ENCODE results near the gene HLA-DQB1.
A peak's percentile ranks its signal among the peaks of the same experiment; 100 is the strongest.
"Not testable (repeated sequence)": the region's sequence is repeated elsewhere in the genome, so short reads cannot be mapped to it uniquely, and the experiment has no call there.

The HLA-DQB1 gene

GRCh38 chr6:32679492-32679891 is 13.0 kb upstream of the HLA-DQB1 start:
- peaks cover 0 to 16% of the 10 kb centered on the region in 2 donors for H3K9me3 Mint-ChIP-seq
- H3K36me3 Mint-ChIP-seq (ENCODE audit: insufficient read depth): no peaks in the 10 kb centered on the region
- H3K27ac Mint-ChIP-seq: no peak overlapping the region
- H3K4me3 Mint-ChIP-seq: no peak overlapping the region
- H3K4me1 Mint-ChIP-seq (ENCODE audit: low read depth in 2 of 2): peaks cover 3 to 5% of the 10 kb centered on the region in 2 donors
- ATAC-seq (replicated peaks) (no peak), DNase-seq (no peak)
- peaks cover 0 to 9% of the 10 kb centered on the region in 2 donors for H3K27me3 Mint-ChIP-seq

- not testable (repeated sequence) for DNase-seq; H3K4me3 Mint-ChIP-seq; H3K27ac Mint-ChIP-seq; H3K36me3 Mint-ChIP-seq (ENCODE audit: insufficient read depth); H3K4me1 Mint-ChIP-seq (ENCODE audit: low read depth in 2 of 2); H3K27me3 Mint-ChIP-seq; ATAC-seq (replicated peaks)
- peaks cover 3 to 15% of the 10 kb centered on the region in 2 donors for H3K9me3 Mint-ChIP-seq
These were observed 7.7 kb upstream of the HLA-DQB1 start for GRCh38 chr6:32674123-32674522.

GRCh38 chr6:32671908-32672307 is 5.5 kb upstream of the HLA-DQB1 start:
- not testable (repeated sequence) for H3K4me3 Mint-ChIP-seq; H3K36me3 Mint-ChIP-seq (ENCODE audit: insufficient read depth); H3K27me3 Mint-ChIP-seq; ATAC-seq (replicated peaks); H3K27ac Mint-ChIP-seq; DNase-seq; H3K9me3 Mint-ChIP-seq
- H3K4me1 Mint-ChIP-seq (ENCODE audit: low read depth in 2 of 2): peaks cover 5 to 20% of the 10 kb centered on the region in 2 donors

GRCh38 chr6:32669893-32670292 is 3.4 kb upstream of the HLA-DQB1 start:
- Mint-ChIP-seq H3K36me3 (ENCODE audit: insufficient read depth) (peaks cover 19% of the 10 kb centered on the region), H3K4me3 (no peak overlapping the region), H3K27me3 (peaks cover 0 to 12% of the 10 kb centered on the region in 2 donors), H3K9me3 (peaks cover 0 to 3% of the 10 kb centered on the region in 2 donors), H3K27ac (peak overlapping the region in 1 of 2 donors; percentile 30), H3K4me1 (ENCODE audit: low read depth in 2 of 2) (peaks cover 24 to 35% of the 10 kb centered on the region in 2 donors)
- no peak for DNase-seq
- ATAC-seq (replicated peaks): no peak

- DNase-seq: no peak
- H3K27ac Mint-ChIP-seq: peak overlapping the region; percentile 30 to 93
- H3K4me3 Mint-ChIP-seq: no peak overlapping the region
- peaks cover 0 to 3% of the 10 kb centered on the region in 2 donors for H3K9me3 Mint-ChIP-seq
- peaks cover 22% of the 10 kb centered on the region for H3K36me3 Mint-ChIP-seq (ENCODE audit: insufficient read depth)
- ATAC-seq (replicated peaks): no peak
- H3K27me3 Mint-ChIP-seq: peaks cover 0 to 12% of the 10 kb centered on the region in 2 donors
- peaks cover 27 to 40% of the 10 kb centered on the region in 2 donors for H3K4me1 Mint-ChIP-seq (ENCODE audit: low read depth in 2 of 2)
These were observed 2.8 kb upstream of the HLA-DQB1 start for GRCh38 chr6:32669240-32669639.

GRCh38 chr6:32668226-32668747 is 1.8 kb upstream of the HLA-DQB1 start:
- Mint-ChIP-seq H3K27ac (peak overlapping the region; percentile 85 to 93), H3K27me3 (peaks cover 0 to 12% of the 10 kb centered on the region in 2 donors), H3K4me3 (peak overlapping the region; percentile 45 to 90), H3K4me1 (ENCODE audit: low read depth in 2 of 2) (peaks cover 30 to 50% of the 10 kb centered on the region in 2 donors), H3K36me3 (ENCODE audit: insufficient read depth) (peaks cover 29% of the 10 kb centered on the region), H3K9me3 (peaks cover 0 to 3% of the 10 kb centered on the region in 2 donors)
- DNase-seq: peak; percentile 46 to 72 (median 48)
- ATAC-seq (replicated peaks): peak; percentile 74

- peaks cover 0 to 12% of the 10 kb centered on the region in 2 donors for H3K27me3 Mint-ChIP-seq
- no peak for DNase-seq
- ATAC-seq (replicated peaks): peak; percentile 18
- H3K9me3 Mint-ChIP-seq: no peaks in the 10 kb centered on the region
- H3K36me3 Mint-ChIP-seq (ENCODE audit: insufficient read depth): peaks cover 39% of the 10 kb centered on the region
- peak overlapping the region; percentile 85 to 93 for H3K27ac Mint-ChIP-seq
- peak overlapping the region; percentile 86 to 90 for H3K4me3 Mint-ChIP-seq
- H3K4me1 Mint-ChIP-seq (ENCODE audit: low read depth in 2 of 2): peaks cover 30 to 63% of the 10 kb centered on the region in 2 donors
These were observed 796 bp downstream of the HLA-DQB1 start for GRCh38 chr6:32665661-32666060.

GRCh38 chr6:32664827-32665362 is 1.6 kb downstream of the HLA-DQB1 start:
- Mint-ChIP-seq H3K9me3 (no peaks in the 10 kb centered on the region), H3K27me3 (peaks cover 0 to 12% of the 10 kb centered on the region in 2 donors), H3K4me1 (ENCODE audit: low read depth in 2 of 2) (peaks cover 31 to 66% of the 10 kb centered on the region in 2 donors), H3K36me3 (ENCODE audit: insufficient read depth) (peaks cover 44% of the 10 kb centered on the region), H3K4me3 (peak overlapping the region; percentile 86 to 90), H3K27ac (peak overlapping the region; percentile 85 to 93)
- ATAC-seq (replicated peaks) (peak; percentile 43), DNase-seq (peak; percentile 33 to 65 (median 41))

- ATAC-seq (replicated peaks) (no peak), DNase-seq (no peak)
- Mint-ChIP-seq H3K27me3 (peaks cover 0 to 12% of the 10 kb centered on the region in 2 donors), H3K27ac (peak overlapping the region; percentile 85 to 93), H3K9me3 (no peaks in the 10 kb centered on the region), H3K4me1 (ENCODE audit: low read depth in 2 of 2) (peaks cover 33 to 67% of the 10 kb centered on the region in 2 donors), H3K36me3 (ENCODE audit: insufficient read depth) (peaks cover 48% of the 10 kb centered on the region), H3K4me3 (peak overlapping the region; percentile 86 to 90)
These were observed 2.1 kb downstream of the HLA-DQB1 start for GRCh38 chr6:32664354-32664753.

GRCh38 chr6:32662836-32663235 is 3.6 kb downstream of the HLA-DQB1 start:
- Mint-ChIP-seq H3K36me3 (ENCODE audit: insufficient read depth) (peaks cover 48% of the 10 kb centered on the region), H3K4me1 (ENCODE audit: low read depth in 2 of 2) (peaks cover 28 to 56% of the 10 kb centered on the region in 2 donors), H3K9me3 (no peaks in the 10 kb centered on the region), H3K27me3 (peaks cover 0 to 12% of the 10 kb centered on the region in 2 donors), H3K4me3 (peak overlapping the region in 1 of 2 donors; percentile 90), H3K27ac (peak overlapping the region in 1 of 2 donors; percentile 11)
- no peak for ATAC-seq (replicated peaks)
- no peak for DNase-seq

- Mint-ChIP-seq H3K9me3 (no peaks in the 10 kb centered on the region), H3K4me1 (ENCODE audit: low read depth in 2 of 2) (peaks cover 28 to 49% of the 10 kb centered on the region in 2 donors)
These were observed 4.4 kb downstream of the HLA-DQB1 start for GRCh38 chr6:32662099-32662498.

GRCh38 chr6:32659856-32660595 is 6.4 kb downstream of the HLA-DQB1 start:
- Mint-ChIP-seq H3K4me3 (peak overlapping the region in 1 of 2 donors; percentile 9), H3K36me3 (ENCODE audit: insufficient read depth) (peaks cover 30% of the 10 kb centered on the region), H3K4me1 (ENCODE audit: low read depth in 2 of 2) (peaks cover 9 to 32% of the 10 kb centered on the region in 2 donors), H3K27ac (peak overlapping the region in 1 of 2 donors; percentile 65), H3K27me3 (no peaks in the 10 kb centered on the region), H3K9me3 (no peaks in the 10 kb centered on the region)
- DNase-seq: no peak
- no peak for ATAC-seq (replicated peaks)

More at GRCh38 chr6:32662099-32662498, 4.4 kb downstream of the HLA-DQB1 start:
- H3K27ac Mint-ChIP-seq: peak overlapping the region in 1 of 2 donors; percentile 15
- no peak overlapping the region for H3K4me3 Mint-ChIP-seq
- ATAC-seq (replicated peaks) (no peak), DNase-seq (no peak)
- peaks cover 0 to 12% of the 10 kb centered on the region in 2 donors for H3K27me3 Mint-ChIP-seq
- peaks cover 48% of the 10 kb centered on the region for H3K36me3 Mint-ChIP-seq (ENCODE audit: insufficient read depth)

- ATAC-seq (replicated peaks) (no peak), DNase-seq (no peak)
- Mint-ChIP-seq H3K4me1 (ENCODE audit: low read depth in 2 of 2) (peaks cover 3 to 18% of the 10 kb centered on the region in 2 donors), H3K27me3 (no peaks in the 10 kb centered on the region), H3K36me3 (ENCODE audit: insufficient read depth) (peaks cover 19% of the 10 kb centered on the region), H3K9me3 (no peaks in the 10 kb centered on the region), H3K4me3 (no peak overlapping the region), H3K27ac (peak overlapping the region; percentile 11 to 55)
These were observed 8.1 kb downstream of the HLA-DQB1 start for GRCh38 chr6:32658268-32658897.

Data from effector memory CD8-positive, alpha-beta T cell (primary cell).